Endothelial cell (in vitro differentiated cells): Measurements from ENCODE around the gene PCP4L1. TPM values are rescaled to one million over a fixed set of nuclear protein-coding genes. Genes with fewer than 3 reads are reported as not detected.
"Not testable (repeated sequence)": the region's sequence is repeated elsewhere in the genome, so short reads cannot be mapped to it uniquely, and the experiment has no call there.

Source experiments
- DNase-seq: peaks from one replicate; pipeline ENCODE4 v3.0.0; 2021; ENCODE audit warnings: low spot score
- H3K27ac Mint-ChIP-seq: one replicate; pipeline ENCODE4 v1.8.0; 2021; ENCODE audit warnings: mixed read lengths, inconsistent platforms; ENCODE audit not compliant: unreplicated experiment
- H3K27me3 Mint-ChIP-seq: one replicate; pipeline ENCODE4 v1.8.0; 2021; ENCODE audit warnings: mild to moderate bottlenecking, moderate library complexity, mixed read lengths, inconsistent platforms; ENCODE audit not compliant: unreplicated experiment
- H3K36me3 Mint-ChIP-seq: one replicate; pipeline ENCODE4 v1.8.0; 2021; ENCODE audit warnings: mild to moderate bottlenecking, low read depth, mixed read lengths, inconsistent platforms; ENCODE audit not compliant: unreplicated experiment
- H3K4me1 Mint-ChIP-seq: one replicate; pipeline ENCODE4 v1.8.0; 2021; ENCODE audit warnings: mild to moderate bottlenecking, mixed read lengths, inconsistent platforms; ENCODE audit not compliant: unreplicated experiment
- H3K4me3 Mint-ChIP-seq: one replicate; pipeline ENCODE4 v1.8.0; 2021; ENCODE audit warnings: mild to moderate bottlenecking, mixed read lengths, inconsistent platforms; ENCODE audit not compliant: unreplicated experiment
- H3K9me3 Mint-ChIP-seq: one replicate; pipeline ENCODE4 v1.8.0; 2021; ENCODE audit warnings: mixed read lengths, inconsistent platforms; ENCODE audit not compliant: unreplicated experiment
- total RNA-seq: library from RNA; stranded (reverse); fragmentation: NEBNext Ultra II Directional; extraction: Animal tissue kit (Norgen Biotek cat#: 25700); gene quantifications from one replicate; pipeline ENCODE4 v1.2.1, GENCODE V29; 2021; ENCODE audit not compliant: unreplicated experiment
- TF ChIP-seq, protein P1 (sequence below): fragments of 200-600 bp; sonication (generic); IDR thresholded peaks from one replicate; pipeline ENCODE4 v1.5.0; 2021; ENCODE audit warnings: antibody characterized with exemption; ENCODE audit not compliant: unreplicated experiment

The PCP4L1 gene
- total RNA-seq, 1 donor from 2014 or later, result not detected

DNA sequence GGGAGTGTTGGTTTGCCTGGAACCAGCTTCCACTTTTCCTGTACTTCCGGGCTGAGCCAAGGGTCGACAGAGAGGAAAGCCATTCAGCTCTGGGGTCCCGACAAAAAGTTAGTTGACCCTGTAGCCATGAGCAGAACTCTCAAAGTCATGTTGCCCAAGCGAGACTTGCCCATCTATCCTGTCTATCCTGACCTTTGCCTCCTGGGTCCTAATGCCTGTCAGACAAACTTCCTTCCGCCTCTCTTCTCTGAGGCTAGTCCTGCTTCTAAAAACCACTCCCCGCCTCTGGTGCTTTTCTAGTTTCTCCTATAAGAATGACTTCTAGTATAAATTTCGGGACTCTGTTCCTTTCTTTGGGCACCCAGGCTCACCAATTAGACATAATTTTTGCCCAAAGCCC, 7.7 kb upstream of the PCP4L1 start:
- Mint-ChIP-seq H3K9me3 (no peaks in the 10 kb centered on the region), H3K4me3 (no peak overlapping the region)
- TF ChIP-seq, protein P1, sequence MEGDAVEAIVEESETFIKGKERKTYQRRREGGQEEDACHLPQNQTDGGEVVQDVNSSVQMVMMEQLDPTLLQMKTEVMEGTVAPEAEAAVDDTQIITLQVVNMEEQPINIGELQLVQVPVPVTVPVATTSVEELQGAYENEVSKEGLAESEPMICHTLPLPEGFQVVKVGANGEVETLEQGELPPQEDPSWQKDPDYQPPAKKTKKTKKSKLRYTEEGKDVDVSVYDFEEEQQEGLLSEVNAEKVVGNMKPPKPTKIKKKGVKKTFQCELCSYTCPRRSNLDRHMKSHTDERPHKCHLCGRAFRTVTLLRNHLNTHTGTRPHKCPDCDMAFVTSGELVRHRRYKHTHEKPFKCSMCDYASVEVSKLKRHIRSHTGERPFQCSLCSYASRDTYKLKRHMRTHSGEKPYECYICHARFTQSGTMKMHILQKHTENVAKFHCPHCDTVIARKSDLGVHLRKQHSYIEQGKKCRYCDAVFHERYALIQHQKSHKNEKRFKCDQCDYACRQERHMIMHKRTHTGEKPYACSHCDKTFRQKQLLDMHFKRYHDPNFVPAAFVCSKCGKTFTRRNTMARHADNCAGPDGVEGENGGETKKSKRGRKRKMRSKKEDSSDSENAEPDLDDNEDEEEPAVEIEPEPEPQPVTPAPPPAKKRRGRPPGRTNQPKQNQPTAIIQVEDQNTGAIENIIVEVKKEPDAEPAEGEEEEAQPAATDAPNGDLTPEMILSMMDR, result no peak

DNA sequence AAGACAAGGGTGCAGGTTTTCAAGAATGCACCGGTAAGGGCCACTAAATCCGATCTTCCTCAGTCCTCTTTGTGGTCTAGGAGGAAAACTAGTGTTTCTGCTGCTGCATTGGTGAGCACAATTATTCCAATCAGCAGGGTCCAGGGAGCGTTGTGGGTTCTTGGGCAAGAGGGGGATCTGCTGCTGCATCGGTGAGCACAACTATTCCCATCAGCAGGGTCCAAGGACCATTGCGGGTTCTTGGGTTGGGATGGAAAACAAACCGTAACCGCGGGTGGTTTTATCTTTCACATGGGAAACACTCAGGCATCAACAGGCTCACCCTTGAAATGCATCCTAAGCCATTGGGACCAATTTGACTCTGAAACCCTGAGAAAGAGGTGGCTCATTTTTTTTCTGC, 7.0 kb upstream of the PCP4L1 start:
- no peak overlapping the region for H3K4me3 Mint-ChIP-seq
- no peaks in the 10 kb centered on the region for H3K9me3 Mint-ChIP-seq
- no peak for DNase-seq
- peaks cover 4% of the 10 kb centered on the region for H3K4me1 Mint-ChIP-seq
- no peak overlapping the region for H3K27ac Mint-ChIP-seq
- peaks cover 2% of the 10 kb centered on the region for H3K27me3 Mint-ChIP-seq
- TF ChIP-seq, protein P1, result no peak
- peaks cover 6% of the 10 kb centered on the region for H3K36me3 Mint-ChIP-seq

More for the DNA sequence above, 7.7 kb upstream of the PCP4L1 start:
- H3K36me3 Mint-ChIP-seq, result peaks cover 4% of the 10 kb centered on the region
- peaks cover 2% of the 10 kb centered on the region for H3K27me3 Mint-ChIP-seq
- no peak for DNase-seq
- H3K4me1 Mint-ChIP-seq, result peaks cover 4% of the 10 kb centered on the region
- peak overlapping the region; percentile 44 for H3K27ac Mint-ChIP-seq

DNA sequence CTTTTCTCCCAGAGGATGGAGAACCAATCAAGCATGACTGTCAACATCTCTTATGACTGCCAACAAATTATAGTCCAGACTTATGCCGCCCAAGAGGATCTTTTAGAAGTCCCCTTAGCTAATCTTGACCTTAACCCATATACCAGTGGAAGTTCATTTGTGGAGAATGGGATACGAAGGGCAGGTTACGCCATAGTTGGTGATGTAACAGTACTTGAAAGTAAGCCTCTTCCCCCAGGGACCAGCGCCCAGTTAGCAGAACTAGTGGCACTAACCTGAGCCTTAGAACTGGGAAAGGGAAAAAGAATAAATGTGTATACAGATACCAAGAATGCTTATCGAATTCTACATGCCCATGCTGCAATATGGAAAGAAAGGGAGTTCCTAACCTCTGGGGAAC, 3.2 kb upstream of the PCP4L1 start:
- H3K27me3 Mint-ChIP-seq, result peaks cover 21% of the 10 kb centered on the region
- peaks cover 21% of the 10 kb centered on the region for H3K36me3 Mint-ChIP-seq
- not testable (repeated sequence) for DNase-seq, H3K4me1 Mint-ChIP-seq, H3K27ac Mint-ChIP-seq, H3K4me3 Mint-ChIP-seq
- H3K9me3 Mint-ChIP-seq, result peaks cover 11% of the 10 kb centered on the region

DNA sequence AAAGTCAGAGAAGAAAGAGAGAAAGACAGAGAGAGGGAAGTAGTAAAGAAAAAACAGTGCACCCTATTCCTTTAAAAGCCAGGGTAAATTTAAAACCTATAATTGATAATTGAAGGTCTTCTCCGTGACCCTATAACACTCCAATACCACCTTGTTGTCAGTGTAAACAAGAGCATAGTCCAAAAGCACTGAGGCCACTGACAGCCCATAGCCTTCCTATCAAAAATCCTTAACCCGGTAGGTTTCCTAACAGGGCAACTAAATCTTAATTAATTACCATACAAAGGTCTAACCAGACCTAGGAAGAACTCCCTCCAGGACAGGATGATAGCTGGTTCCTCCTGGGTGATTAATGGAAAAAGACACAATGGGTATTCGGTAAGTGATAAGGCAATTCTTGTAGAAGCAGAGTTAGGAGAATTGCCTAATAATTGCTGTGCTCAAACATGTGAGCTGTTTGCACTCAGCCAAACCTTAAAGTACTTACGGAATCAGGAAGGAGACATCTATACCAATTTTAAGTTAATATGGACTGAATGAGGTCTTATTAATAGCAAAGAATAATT, 2.5 kb upstream of the PCP4L1 start:
- not testable (repeated sequence) for H3K4me3 Mint-ChIP-seq, H3K27ac Mint-ChIP-seq, DNase-seq, H3K4me1 Mint-ChIP-seq
- peaks cover 22% of the 10 kb centered on the region for H3K36me3 Mint-ChIP-seq
- peaks cover 22% of the 10 kb centered on the region for H3K27me3 Mint-ChIP-seq
- H3K9me3 Mint-ChIP-seq, result peaks cover 11% of the 10 kb centered on the region

DNA sequence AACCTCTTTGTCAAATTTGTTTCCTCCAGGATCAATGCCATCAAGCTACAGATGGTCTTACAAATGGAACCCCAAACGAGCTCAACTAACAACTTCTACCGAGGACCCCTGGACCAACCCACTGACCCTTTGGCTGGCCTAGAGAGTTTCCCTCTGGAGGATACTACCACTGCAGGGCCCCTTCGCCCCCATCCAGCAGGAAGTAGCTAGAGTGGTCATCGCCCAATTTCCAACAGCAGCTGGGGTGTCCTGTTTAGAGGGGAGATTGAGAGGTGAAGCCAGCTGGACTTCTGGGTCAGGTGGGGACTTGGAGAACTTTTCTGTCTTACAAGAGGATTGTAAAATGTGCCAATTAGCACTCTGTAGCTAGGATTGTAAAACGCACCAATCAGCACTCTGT, 1.4 kb upstream of the PCP4L1 start:
- peaks cover 22% of the 10 kb centered on the region for H3K36me3 Mint-ChIP-seq
- DNase-seq, result peak; percentile 11
- not testable (repeated sequence) for H3K4me3 Mint-ChIP-seq, H3K27ac Mint-ChIP-seq, H3K4me1 Mint-ChIP-seq
- peaks cover 11% of the 10 kb centered on the region for H3K9me3 Mint-ChIP-seq
- H3K27me3 Mint-ChIP-seq, result peaks cover 20% of the 10 kb centered on the region

DNA sequence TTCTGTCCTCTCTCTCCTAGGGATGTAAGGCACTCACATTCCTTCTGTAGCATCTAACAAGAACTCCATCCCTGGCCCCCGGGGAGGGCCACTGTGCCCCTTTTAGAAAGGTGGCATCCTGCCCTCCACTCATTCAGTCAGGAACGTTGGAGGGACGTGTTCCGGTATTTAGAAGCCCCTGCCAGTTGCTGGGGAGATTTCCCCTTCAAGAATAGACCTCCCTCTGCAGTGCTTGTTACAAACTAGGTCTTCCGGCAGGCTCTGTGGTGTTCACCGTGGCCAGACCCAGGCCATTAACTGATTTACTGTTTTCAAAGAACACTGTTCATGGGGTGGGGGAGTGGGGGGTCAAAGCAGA, 779 bp downstream of the PCP4L1 start:
- H3K27ac Mint-ChIP-seq, result no peak overlapping the region
- DNase-seq, result no peak
- H3K27me3 Mint-ChIP-seq, result peaks cover 20% of the 10 kb centered on the region

More for the DNA sequence above, 779 bp downstream of the PCP4L1 start:
- H3K9me3 Mint-ChIP-seq, result peaks cover 11% of the 10 kb centered on the region
- TF ChIP-seq, protein P1, result no peak
- H3K36me3 Mint-ChIP-seq, result peaks cover 22% of the 10 kb centered on the region
- H3K4me1 Mint-ChIP-seq, result peaks cover 6% of the 10 kb centered on the region
- peak overlapping the region; percentile 51 for H3K4me3 Mint-ChIP-seq
